ENCODE measurements around the gene G6PC1.
"Not testable (repeated sequence)": the region's sequence is repeated elsewhere in the genome, so short reads cannot be mapped to it uniquely, and the experiment has no call there.

G6PC1 gene

DNA sequence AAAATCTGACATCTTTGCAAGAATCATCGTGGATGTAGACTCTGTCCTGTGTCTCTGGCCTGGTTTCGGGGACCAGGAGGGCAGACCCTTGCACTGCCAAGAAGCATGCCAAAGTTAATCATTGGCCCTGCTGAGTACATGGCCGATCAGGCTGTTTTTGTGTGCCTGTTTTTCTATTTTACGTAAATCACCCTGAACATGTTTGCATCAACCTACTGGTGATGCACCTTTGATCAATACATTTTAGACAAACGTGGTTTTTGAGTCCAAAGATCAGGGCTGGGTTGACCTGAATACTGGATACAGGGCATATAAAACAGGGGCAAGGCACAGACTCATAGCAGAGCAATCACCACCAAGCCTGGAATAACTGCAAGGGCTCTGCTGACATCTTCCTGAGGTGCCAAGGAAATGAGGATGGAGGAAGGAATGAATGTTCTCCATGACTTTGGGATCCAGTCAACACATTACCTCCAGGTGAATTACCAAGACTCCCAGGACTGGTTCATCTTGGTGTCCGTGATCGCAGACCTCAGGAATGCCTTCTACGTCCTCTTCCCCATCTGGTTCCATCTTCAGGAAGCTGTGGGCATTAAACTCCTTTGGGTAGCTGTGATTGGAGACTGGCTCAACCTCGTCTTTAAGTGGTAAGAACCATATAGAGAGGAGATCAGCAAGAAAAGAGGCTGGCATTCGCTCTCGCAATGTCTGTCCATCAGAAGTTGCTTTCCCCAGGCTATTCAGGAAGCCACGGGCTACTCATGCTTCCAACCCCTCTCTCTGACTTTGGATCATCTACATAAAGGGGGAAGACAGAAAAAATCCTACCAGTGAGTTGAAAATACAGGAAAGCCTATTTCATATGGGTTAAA lies at the start of gene G6PC1:
Gene G6PC1 (plus strand): TSS at position 340 of the 872 bp plus-strand sequence. CDS start 78 bp downstream, at position 418.
- no peak for DNase-seq (ENCODE audit: low read depth)

DNA sequence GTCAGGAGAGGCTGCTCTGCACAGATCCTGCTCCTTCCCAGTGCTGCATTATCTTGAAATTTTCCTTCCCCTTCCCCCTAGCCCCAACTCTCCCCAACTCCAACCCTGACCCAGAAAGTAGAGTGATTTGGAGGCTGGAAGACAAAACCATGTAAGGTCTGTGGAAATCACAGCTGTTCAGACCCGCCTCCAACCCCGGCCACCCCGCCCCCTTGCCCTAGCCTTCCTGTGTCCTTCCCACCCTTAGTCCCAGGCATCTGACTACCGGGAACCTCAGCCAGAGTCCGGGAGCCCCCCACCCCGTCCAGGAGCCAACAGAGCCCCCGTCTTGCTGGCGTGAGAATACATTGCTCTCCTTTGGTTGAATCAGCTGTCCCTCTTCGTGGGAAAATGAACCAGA lies 49.6 kb upstream of the G6PC1 start, which contains the start of gene AOC3:
Gene AOC3 (plus strand): TSS at position 246 of the 400 bp plus-strand sequence. CDS start 145 bp downstream, at position 391.
- DNase-seq (ENCODE audit: low read depth): no peak

DNA sequence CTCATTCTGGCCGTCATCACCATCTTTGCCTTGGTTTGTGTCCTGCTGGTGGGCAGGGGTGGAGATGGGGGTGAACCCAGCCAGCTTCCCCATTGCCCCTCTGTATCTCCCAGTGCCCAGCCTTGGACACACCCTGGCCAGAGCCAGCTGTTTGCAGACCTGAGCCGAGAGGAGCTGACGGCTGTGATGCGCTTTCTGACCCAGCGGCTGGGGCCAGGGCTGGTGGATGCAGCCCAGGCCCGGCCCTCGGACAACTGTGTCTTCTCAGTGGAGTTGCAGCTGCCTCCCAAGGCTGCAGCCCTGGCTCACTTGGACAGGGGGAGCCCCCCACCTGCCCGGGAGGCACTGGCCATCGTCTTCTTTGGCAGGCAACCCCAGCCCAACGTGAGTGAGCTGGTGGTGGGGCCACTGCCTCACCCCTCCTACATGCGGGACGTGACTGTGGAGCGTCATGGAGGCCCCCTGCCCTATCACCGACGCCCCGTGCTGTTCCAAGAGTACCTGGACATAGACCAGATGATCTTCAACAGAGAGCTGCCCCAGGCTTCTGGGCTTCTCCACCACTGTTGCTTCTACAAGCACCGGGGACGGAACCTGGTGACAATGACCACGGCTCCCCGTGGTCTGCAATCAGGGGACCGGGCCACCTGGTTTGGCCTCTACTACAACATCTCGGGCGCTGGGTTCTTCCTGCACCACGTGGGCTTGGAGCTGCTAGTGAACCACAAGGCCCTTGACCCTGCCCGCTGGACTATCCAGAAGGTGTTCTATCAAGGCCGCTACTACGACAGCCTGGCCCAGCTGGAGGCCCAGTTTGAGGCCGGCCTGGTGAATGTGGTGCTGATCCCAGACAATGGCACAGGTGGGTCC lies 49.0 kb upstream of the G6PC1 start:
- not testable (repeated sequence) for DNase-seq (ENCODE audit: low read depth)

DNA sequence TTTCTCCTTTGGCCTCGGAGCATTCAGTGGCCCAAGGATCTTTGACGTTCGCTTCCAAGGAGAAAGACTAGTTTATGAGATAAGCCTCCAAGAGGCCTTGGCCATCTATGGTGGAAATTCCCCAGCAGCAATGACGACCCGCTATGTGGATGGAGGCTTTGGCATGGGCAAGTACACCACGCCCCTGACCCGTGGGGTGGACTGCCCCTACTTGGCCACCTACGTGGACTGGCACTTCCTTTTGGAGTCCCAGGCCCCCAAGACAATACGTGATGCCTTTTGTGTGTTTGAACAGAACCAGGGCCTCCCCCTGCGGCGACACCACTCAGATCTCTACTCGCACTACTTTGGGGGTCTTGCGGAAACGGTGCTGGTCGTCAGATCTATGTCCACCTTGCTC lies 48.2 kb upstream of the G6PC1 start:
- no peak for DNase-seq (ENCODE audit: low read depth)

DNA sequence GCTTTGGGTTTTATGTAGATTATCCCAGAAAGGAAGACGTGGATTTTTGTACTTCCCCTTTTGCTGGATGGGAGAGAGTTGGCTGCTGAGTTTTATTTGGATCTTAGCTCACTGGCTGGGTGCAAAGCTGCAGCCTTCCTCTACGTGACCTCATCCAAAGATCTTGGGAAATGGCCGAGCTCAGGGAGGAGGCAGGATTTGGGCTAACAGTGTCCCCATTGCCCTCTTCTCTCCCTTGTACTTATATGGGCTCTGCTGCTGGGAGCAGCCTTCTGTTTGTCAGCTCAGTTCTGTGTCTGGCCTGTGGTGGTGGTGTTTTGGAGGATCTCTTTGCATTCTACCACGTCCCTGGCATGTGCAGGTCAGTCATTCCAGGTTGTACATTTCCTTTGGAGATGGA lies 47.6 kb upstream of the G6PC1 start:
- no peak for DNase-seq (ENCODE audit: low read depth)

DNA sequence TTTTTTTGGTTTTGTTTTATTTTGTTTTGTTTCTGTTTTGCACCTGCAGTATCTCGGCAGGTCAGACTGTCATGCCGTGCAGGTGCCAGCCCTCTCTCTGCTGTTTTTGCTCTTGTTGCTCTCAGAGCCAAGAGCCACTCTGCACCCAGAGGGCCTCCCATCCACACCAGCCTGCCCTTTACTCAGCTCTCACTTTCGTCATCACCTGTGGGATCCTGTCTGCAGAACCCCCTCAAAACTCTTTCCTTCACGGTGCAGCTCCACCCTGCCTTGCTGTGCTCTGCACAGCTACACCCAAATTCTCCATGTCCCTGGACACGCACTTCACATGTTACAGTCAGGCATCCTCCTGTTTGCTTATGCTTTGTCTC lies 47.0 kb upstream of the G6PC1 start:
- DNase-seq (ENCODE audit: low read depth): no peak

DNA sequence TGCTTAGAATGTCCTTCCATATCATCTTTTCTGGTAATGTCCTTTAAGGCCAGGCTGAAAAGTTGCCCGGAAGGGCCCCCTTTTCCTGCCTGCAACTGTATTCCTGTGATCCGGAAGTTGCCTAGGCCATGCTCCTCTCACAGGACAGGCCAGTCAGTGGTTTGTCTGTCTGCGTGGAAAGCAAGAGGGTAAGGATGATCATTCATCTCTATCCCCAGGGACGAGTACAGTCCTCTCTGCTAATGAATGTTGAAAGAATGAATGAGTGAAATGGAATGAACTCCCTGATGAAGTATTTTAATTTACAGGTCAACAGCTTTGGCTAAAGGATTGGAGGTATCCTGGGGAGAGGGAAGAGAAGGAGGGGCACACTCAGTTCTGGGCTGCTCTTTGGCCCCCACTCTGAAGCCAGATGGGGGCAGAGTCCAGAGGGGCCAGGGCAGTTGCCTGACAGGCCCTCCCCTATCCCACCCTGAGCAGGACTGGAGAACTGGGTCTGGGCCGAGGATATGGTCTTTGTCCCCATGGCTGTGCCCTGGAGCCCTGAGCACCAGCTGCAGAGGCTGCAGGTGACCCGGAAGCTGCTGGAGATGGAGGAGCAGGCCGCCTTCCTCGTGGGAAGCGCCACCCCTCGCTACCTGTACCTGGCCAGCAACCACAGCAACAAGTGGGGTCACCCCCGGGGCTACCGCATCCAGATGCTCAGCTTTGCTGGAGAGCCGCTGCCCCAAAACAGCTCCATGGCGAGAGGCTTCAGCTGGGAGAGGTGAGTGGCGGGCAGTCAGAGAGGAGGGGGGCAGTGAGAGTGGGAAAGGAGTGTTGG lies 46.4 kb upstream of the G6PC1 start:
- DNase-seq (ENCODE audit: low read depth): no peak

DNA sequence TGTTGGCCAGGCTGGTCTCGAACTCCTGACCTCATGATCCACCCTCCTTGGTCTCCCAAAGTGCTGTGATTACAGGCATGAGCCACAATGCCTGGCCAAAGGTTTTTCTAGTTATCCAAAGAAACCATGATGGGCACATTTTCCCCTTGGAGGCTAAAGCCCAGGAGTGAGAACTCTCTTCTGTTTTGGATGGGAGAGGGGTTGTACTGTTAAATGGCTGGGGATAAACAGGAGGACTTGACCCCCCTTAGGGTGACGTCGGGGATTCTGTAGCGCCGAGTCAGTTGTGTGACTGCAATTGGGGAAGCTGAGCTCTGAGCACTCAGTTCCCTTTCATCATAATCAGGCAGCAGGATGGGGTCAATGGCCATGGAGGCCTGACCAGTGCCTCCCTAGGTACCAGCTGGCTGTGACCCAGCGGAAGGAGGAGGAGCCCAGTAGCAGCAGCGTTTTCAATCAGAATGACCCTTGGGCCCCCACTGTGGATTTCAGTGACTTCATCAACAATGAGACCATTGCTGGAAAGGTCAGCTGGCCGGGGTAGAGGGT lies 45.5 kb upstream of the G6PC1 start:
- DNase-seq (ENCODE audit: low read depth): no peak

DNA sequence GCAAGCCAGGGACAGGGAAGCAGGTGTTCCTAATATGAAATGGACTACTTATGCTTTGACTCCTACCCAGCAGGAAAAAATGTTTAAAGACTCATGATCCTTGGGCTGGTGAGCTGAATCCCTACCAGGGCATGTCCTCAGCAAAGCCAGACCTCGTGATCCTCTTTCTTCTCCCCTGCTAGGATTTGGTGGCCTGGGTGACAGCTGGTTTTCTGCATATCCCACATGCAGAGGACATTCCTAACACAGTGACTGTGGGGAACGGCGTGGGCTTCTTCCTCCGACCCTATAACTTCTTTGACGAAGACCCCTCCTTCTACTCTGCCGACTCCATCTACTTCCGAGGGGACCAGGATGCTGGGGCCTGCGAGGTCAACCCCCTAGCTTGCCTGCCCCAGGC lies 44.5 kb upstream of the G6PC1 start:
- not testable (repeated sequence) for DNase-seq (ENCODE audit: low read depth)

DNA sequence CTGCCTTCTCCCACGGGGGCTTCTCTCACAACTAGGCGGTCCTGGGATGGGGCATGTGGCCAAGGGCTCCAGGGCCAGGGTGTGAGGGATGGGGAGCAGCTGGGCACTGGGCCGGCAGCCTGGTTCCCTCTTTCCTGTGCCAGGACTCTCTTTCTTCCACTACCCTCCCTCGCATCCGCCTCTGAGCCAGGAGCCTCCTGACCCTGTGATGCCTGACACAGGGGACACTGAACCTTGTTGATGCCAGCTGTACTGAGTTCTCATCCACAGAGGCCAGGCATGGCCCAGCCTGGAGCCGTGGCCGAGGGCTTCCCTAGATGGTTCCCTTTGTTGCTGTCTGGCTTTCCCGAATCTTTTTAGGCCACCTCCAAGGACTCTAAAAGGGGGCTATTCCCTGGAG lies 44.1 kb upstream of the G6PC1 start:
- DNase-seq (ENCODE audit: low read depth): not testable (repeated sequence)

DNA sequence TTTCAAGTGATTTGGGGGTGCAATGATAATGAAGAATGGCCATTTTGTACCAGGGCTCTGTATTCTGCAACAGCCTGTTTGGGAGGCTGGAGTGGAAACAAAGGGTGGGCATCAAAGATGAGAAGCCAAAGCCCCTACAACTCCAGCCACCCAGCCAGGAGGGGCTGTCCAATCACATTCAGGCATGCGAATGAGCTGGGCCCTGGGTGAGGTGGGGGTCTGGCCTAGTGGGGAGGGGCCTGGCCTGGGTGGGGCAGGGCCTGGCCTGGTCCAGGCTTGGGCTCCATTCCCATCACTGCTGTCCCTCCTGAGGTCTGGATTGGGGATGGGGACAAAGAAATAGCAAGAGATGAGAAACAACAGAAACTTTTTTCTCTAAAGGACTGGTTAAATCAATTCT lies 43.2 kb upstream of the G6PC1 start:
- no peak for DNase-seq (ENCODE audit: low read depth)

DNA sequence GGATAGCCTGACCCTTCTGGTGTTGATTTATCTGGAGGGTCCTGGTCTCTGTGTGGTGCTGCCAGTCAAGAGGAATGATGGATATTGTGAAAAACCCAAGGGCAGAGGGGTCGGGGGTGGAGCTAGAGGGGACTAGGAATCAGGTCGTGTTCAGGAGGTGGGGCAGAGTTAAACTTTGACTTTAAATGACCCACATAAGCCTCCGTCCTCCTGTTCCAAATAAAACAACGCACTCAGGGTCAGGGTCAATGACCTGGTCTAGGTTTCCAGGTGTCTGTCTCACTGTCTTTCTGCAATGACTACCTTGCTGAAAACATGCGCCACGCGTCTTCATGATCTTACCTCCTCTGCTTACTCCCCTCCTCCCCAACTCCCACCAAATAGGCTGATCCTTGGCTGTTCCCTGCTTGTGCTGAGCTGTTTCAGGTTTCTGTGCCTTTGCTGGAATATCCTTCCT lies 34.9 kb upstream of the G6PC1 start:
- no peak for DNase-seq (ENCODE audit: low read depth)

DNA sequence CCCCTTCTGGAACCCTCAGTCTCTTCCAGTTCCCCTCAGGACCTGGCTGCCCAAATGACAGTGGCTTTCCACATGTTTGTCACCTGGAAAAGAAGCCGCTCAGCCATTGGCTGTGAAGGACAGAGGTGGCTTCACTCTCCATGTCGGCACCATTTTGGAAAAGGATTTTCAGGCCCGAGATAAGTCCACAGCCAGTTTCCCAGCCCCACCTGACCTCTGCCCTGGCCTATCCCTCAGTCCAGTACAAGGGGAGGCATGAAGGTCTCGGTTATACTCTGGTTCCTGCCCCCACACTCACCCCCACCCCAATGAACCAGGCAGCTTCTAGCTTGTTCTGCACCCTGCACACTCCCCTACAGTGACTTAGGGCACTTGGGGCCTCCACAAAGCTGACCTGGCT lies 34.4 kb upstream of the G6PC1 start:
- no peak for DNase-seq (ENCODE audit: low read depth)

DNA sequence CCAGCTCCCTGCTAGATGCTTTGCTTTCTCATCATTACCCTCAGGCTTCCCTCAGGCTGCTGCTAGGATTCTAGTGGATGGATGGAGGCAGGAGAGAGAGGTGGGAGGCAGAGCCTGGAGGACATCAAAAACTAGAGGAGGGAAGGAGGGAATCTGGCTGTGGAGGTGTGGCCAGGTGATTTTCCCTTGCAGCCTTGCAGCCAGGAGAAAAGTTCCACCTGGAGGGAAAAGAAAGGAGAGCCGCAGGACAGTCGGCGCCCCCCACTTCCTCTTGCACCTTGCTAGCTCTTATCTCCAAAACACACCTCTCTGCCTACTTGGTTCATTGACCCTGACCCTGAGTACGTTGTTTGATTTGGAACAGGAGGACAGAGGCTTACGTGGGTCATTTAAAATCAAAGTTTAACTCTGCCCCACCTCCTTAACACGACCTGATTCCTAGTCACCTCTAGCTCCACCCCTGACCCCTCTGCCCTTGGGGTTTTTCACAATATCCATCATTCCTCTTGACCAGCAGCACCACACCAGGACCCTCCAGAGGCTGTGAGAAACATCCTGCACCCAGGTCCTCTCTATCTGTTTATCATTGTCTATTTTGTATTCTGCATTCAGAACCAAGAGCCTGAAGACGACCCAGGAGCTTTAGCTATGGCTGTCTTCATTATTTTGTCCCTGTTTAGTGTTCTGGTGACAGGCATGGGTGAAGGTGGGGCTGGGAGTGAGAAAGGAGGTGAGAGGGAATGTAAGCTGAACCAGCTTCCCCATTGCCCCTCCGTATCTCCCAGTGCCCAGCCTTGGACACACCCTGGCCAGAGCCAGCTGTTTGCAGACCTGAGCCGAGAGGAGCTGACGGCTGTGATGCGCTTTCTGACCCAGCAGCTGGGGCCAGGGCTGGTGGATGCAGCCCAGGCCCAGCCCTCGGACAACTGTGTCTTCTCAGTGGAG lies 33.7 kb upstream of the G6PC1 start:
- DNase-seq (ENCODE audit: low read depth): no peak

DNA sequence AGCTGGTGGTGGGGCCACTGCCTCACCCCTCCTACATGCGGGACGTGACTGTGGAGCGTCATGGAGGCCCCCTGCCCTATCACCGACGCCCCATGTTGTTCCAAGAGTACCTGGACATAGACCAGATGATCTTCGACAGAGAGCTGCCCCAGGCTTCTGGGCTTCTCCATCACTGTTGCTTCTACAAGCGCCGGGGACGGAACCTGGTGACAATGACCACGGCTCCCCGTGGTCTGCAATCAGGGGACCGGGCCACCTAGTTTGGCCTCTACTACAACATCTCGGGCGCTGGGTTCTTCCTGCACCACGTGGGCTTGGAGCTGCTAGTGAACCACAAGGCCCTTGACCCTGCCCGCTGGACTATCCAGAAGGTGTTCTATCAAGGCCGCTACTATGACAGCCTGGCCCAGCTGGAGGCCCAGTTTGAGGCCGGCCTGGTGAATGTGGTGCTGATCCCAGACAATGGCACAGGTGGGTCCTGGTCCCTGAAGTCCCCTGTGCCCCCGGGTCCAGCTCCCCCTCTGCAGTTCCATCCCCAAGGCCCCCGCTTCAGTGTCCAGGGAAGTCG lies 32.8 kb upstream of the G6PC1 start:
- DNase-seq (ENCODE audit: low read depth): not testable (repeated sequence)

DNA sequence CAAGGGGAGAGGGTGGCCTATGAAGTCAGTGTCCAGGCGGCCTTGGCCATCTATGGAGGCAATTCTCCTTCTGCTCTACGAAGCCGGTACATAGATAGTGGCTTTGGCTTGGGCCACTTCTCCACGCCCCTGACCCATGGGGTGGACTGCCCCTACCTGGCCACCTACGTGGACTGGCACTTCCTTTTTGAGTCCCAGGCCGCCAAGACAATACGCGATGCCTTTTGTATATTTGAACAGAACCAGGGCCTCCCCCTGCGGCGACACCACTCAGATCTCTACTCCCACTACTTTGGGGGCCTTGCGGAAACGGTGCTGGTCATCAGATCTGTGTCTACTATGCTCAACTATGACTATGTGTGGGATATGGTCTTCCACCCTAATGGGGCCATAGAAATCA lies 32.3 kb upstream of the G6PC1 start:
- no peak for DNase-seq (ENCODE audit: low read depth)

DNA sequence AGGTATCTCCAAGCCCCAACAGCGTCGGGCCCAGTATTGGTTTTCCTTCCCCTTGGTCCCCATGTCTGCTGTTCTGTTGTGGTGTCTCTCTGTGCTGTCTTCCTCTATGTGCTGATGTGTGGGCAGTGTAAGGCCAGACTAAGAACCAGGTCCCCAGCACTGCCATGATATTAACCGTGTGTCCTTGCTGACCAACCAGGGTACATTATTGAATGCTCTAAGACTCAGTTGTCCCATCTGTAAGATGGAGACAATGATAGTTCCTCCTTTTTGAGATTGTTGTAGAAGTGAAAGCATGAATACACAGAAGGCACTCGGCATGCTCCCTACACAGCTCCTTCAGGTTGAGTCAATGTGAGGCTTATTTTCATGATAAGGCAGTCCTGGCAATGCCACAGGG lies 29.0 kb upstream of the G6PC1 start:
- no peak for DNase-seq (ENCODE audit: low read depth)

DNA sequence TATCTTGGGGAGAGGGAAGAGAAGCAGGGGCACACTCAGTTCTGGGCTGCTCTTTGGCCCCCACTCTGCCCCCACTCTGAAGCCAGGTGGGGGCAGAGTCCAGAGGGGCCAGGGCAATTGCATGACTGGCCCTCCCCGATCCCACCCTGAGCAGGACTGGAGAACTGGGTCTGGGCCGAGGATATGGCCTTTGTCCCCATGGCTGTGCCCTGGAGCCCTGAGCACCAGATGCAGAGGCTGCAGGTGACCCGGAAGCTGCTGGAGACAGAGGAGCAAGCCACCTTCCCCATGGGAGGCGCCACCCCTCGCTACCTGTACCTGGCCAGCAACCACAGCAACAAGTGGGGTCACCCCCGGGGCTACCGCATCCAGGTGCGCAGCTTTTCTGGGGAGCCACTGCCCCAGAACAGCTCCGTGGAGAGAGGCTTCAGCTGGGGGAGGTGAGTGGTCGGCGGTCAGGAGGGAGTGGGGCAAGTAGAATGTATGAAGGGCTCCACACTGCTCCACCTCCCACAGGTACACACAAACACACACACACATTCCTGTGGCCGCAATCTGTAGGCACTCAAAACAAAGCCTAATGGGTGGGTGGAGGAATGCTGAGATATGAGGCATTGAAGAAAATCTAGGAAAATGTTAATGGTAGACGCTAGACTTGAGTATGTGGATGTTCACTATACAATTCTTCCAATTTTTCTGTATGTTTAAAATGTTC lies 28.2 kb upstream of the G6PC1 start:
- no peak for DNase-seq (ENCODE audit: low read depth)

DNA sequence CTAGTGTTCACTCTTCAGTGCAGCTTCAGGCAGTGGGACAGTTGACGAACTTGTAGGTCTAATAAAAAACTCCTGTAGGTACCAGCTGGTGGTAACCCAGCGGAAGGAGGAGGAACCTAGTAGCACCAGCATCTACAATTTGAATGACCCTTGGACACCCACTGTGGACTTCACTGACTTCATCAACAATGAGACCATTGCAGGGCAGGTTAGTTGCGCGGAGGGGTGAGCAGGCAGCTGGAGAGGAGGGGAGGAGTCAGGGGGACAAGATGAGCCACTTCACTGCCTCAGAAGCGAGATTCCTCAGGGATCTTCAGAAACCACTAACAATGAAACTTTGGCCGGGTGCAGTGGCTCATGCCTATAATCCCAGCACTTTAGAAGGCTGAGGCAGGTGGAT lies 27.3 kb upstream of the G6PC1 start:
- DNase-seq (ENCODE audit: low read depth): no peak
